A549 (cell line): ENCODE measurements around the gene IGSF11.

Experiments used
- CHD4 ChIP-seq: fragments of 200-600 bp; sonication (generic); IDR thresholded peaks from 2 replicates; pipeline ENCODE4 v1.6.1; 2016; ENCODE audit warnings: antibody characterized with exemption, mild to moderate bottlenecking, borderline replicate concordance
- CTCF ChIP-seq: fragments of >200 bp; sonication (Bioruptor Twin); formaldehyde crosslinking; IDR thresholded peaks from 3 replicates; pipeline ENCODE4 v1.5.1; 2016
- EP300 ChIP-seq, 2 experiments: fragments of >200 bp; sonication (Bioruptor Twin); formaldehyde crosslinking; IDR thresholded peaks; 2 replicates in 1 of 2; 3 replicates in 1 of 2; pipeline ENCODE4 v1.6.1; 2016 to 2017
- FOSL2 ChIP-seq, 2 experiments: fragments of 450-650 bp in 1 of 2; fragments of >200 bp in 1 of 2; sonication (Bioruptor Twin) in 1 of 2; formaldehyde crosslinking; IDR thresholded peaks; 2 replicates each; pipeline versions ENCODE4 v1.5.0 to v1.6.1; 2016 to 2020; ENCODE audit warnings: mild to moderate bottlenecking in 1 of 2, moderate library complexity in 1 of 2
- HEYL ChIP-seq: fragments of 250-450 bp; sonication (Bioruptor Pico); IDR thresholded peaks from 2 replicates; pipeline ENCODE4 v1.8.0; 2021; ENCODE audit warnings: mild to moderate bottlenecking, moderate library complexity
- HOXA7 ChIP-seq: fragments of 250-450 bp; sonication (Bioruptor Pico); IDR thresholded peaks from 2 replicates; pipeline ENCODE4 v1.5.0; 2020; ENCODE audit warnings: mild to moderate bottlenecking, moderate library complexity
- MAX ChIP-seq: IDR thresholded peaks from 2 replicates; pipeline ENCODE4 v1.6.1; 2012
- MAZ ChIP-seq: fragments of 150-350 bp; IDR thresholded peaks from 2 replicates; pipeline ENCODE4 v1.6.1; 2014; ENCODE audit warnings: antibody characterized with exemption, low read depth, low read length, borderline replicate concordance
- ZC3H11A ChIP-seq: fragments of 450-650 bp; IDR thresholded peaks from 2 replicates; pipeline ENCODE4 v1.6.1; 2014; ENCODE audit warnings: antibody characterized with exemption, mild to moderate bottlenecking

GRCh38 chr3:118942195-118942594 is 92.5 kb downstream of the IGSF11 start:
- no peak for TF ChIP-seq CHD4
- TF ChIP-seq EP300 (IDR thresholded peaks at IDR 0.05): no peak
- TF ChIP-seq MAX: no peak
- TF ChIP-seq FOSL2 (IDR thresholded peaks at IDR 0.05): no peak
- TF ChIP-seq FOSL2 (CRISPR knock-in tag; IDR thresholded peaks at IDR 0.05): no peak
- no peak for TF ChIP-seq HEYL
- TF ChIP-seq CTCF: no peak
- no peak for TF ChIP-seq MAZ
- TF ChIP-seq ZC3H11A: no peak
- TF ChIP-seq HOXA7 (CRISPR knock-in tag): no peak
